Cortex of kidney (tissue), 1 donor: ENCODE data around the gene FOXJ3.

Experiments
- DNase-seq: peaks from one replicate; lab custom pipeline; 2025; lab: John Stamatoyannopoulos, UW

FOXJ3 gene

DNA sequence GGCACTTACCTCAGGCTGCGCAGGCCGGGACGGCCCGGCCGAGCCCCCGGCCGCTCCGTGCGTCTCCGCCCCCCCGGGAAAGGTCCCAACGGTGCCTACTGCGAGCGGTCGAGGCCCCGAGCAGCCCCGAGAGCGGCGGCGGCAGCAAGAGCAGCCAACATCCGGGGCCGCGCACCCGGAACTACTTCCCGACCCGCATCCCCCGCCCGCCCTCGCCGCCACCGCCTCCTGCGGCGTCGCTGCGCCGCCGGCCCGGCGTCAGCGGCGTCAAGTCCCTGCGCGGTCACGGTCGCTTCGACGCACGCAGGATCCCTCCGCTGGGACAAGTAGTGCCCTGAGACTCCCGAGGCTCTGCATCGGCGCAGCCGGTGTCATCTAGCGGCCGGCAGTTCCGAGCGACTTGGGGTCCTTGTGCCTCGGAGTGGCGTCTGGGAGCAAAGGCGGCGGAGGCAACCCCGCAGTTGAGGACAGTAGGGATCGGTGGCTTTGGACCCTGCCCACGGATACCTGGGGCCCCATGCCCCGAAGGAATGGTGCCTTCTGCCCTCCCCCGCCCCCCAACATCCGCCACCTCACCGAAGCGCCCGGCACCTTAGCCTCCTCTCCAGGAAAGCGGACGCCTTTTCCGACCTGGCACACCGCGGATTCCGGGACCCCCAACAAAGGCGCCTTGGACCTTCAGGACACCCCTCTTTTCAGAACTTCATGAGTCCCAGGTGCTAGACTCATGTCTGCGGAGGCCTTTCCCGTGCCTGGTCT is at the start of gene FOXJ3:
FOXJ3 (minus strand) TSS at position 186 of the 759 bp plus-strand sequence. CDS start 24,142 bp downstream, outside the sequence.
- no peak for DNase-seq

- no peak for DNase-seq
These were observed 46.2 kb upstream of the FOXJ3 start for GRCh38 chr1:42381280-42381673.

GRCh38 chr1:42380586-42381279 is 45.7 kb upstream of the FOXJ3 start, which contains the start of gene RIMKLA:
RIMKLA (plus strand) TSS chr1:42380792; CDS start chr1:42380935, 143 bp downstream.
- DNase-seq, result no peak

GRCh38 chr1:42379794-42380585 is 45.0 kb upstream of the FOXJ3 start:
- no peak for DNase-seq

DNA sequence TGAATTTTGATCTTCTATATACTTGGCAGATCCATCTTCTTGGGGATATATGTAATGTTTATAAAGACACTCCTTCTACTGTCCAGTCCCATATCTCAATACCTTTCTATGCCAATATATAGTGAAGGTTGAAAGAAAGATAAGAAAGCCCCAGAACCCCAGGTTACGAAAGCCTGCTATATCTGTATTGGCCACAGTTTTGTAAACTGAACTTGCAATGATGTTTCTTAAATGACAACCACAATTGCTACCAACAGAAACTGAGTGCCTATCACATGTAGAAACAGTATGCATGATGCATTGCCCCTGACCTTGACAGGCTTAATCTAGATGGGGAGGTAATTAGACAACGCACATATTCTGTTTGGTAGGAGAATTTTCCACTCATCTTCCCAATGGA is 37.8 kb upstream of the FOXJ3 start:
- no peak for DNase-seq

GRCh38 chr1:42370876-42371549 is 36.0 kb upstream of the FOXJ3 start:
- no peak for DNase-seq

- DNase-seq, result no peak
These were observed 34.4 kb upstream of the FOXJ3 start for GRCh38 chr1:42369471-42369870.

DNA sequence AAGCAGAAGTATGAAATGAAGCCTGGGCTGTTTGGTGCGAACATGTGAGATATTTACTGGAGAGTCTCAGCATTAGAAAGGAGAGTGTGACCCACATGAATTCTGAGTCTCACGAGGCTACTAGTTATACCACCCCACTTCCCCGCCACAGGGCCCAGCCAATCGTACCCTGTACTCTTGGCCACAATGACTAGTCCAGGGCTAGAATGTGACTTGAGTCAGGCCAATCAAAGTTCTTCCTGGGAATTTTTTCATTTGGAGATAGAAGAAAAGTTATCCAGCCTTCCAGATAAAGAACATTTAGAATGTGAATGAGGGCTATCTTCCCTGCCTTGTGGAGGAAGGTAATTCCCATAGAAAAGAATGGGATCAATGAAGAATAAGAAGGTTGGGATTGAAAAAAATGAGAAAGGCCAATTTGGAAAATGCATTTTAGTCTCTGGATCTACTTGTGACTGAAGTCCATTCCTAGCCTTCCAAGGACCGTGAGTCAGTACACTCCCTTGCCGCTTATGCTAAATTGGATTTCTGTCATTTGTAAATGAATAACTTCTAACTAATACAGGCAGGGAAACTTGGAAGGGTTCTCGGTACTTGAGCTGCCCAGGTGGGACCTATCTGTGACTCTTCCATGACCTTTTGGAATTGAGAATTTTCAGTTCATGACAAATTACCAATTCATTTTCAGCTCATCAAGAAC is 33.2 kb upstream of the FOXJ3 start:
- no peak for DNase-seq

GRCh38 chr1:42365118-42365517 is 30.1 kb upstream of the FOXJ3 start:
- DNase-seq, result no peak

GRCh38 chr1:42364542-42364941 is 29.5 kb upstream of the FOXJ3 start:
- DNase-seq, result no peak

GRCh38 chr1:42364089-42364488 is 29.1 kb upstream of the FOXJ3 start:
- DNase-seq, result no peak

GRCh38 chr1:42359466-42359865 is 24.4 kb upstream of the FOXJ3 start:
- no peak for DNase-seq

GRCh38 chr1:42358791-42359190 is 23.8 kb upstream of the FOXJ3 start:
- DNase-seq, result no peak

DNA sequence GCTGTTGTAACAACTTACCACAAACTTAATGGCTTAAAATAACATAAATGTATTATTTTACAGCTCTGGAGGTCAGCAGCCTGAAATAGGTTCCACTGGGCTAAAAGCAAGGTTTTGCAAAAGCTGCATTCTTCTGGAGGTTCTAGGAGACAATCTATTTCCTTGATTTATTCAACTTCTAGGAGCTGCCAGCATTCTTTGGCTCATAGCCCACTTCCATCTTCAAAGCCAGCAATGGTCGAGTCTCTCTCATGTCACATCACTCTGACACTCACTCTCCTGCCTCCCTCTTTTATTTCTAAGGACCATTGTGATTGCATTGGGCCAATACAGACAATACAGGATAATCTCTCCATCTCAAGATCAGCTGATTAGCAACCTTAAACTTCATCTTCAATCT is 15.1 kb upstream of the FOXJ3 start:
- no peak for DNase-seq

GRCh38 chr1:42348498-42348897 is 13.5 kb upstream of the FOXJ3 start:
- no peak for DNase-seq

DNA sequence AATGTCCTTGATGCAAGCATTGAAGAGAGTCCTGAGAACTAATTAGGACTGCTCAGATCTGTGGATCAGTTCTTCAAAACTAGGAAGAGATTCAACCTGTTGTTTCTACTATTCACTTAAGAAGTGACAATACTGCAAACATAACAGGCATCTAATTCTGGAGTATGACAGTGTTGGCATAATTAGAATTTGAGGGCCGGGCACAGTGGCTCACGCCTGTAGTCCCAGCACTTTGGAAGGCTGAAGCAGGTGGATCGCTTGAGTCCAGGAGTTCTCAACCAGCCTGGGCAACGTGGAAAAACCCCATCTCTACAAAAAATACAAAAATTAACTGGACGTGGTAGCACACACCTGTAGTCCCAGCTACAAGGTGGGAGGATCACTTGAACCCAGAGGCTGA is 8.0 kb upstream of the FOXJ3 start:
- no peak for DNase-seq

GRCh38 chr1:42340901-42341300 is 5.9 kb upstream of the FOXJ3 start:
- DNase-seq, result no peak

GRCh38 chr1:42340093-42340492 is 5.1 kb upstream of the FOXJ3 start:
- DNase-seq, result no peak

GRCh38 chr1:42336978-42337377 is 1.9 kb upstream of the FOXJ3 start:
- no peak for DNase-seq

GRCh38 chr1:42335809-42336518 is 929 bp upstream of the FOXJ3 start:
- DNase-seq, result no peak
